Small intestine (tissue), 7 donors: ENCODE results near the gene CDKL1. TPM values are rescaled to one million over a fixed set of nuclear protein-coding genes. Genes with fewer than 3 reads are reported as not detected.
A peak's percentile ranks its signal among the peaks of the same experiment; 100 is the strongest.

ENCODE experiments used
- DNase-seq, 2 donors: peaks; one replicate each; pipeline versions ENCODE4 v3.0.0 to v3.0.0-alpha.2; 2013
- FAIRE-seq: peaks from 2 replicates; lab custom pipeline; 2012; peaks lifted over from hg19 to GRCh38; lab: Jason Lieb, UNC
- H3K27ac ChIP-seq, 3 donors: one replicate each; pipeline ENCODE4 v1.5.1; 2013; ENCODE audit warnings: low read length in 2 of 3, mild to moderate bottlenecking in 2 of 3, control low read depth in 1 of 3, inconsistent platforms in 1 of 3, low read depth in 1 of 3, moderate library complexity in 1 of 3
- H3K27me3 ChIP-seq, 3 donors: one replicate each; pipeline ENCODE4 v1.6.1; 2013; ENCODE audit warnings: low read length in 3 of 3, inconsistent platforms in 1 of 3; ENCODE audit not compliant: control insufficient read depth in 3 of 3, insufficient read depth in 3 of 3
- H3K36me3 ChIP-seq, 3 donors: one replicate each; pipeline ENCODE4 v1.6.1; 2013; ENCODE audit warnings: low read length in 3 of 3, inconsistent platforms in 1 of 3, low read depth in 1 of 3, mild to moderate bottlenecking in 1 of 3, moderate library complexity in 1 of 3; ENCODE audit not compliant: control insufficient read depth in 3 of 3, insufficient read depth in 2 of 3
- H3K4me1 ChIP-seq, 3 donors: one replicate each; pipeline ENCODE4 v1.6.1; 2013; ENCODE audit warnings: low read length in 2 of 3, inconsistent platforms in 1 of 3, low read depth in 1 of 3, mild to moderate bottlenecking in 1 of 3, moderate library complexity in 1 of 3; ENCODE audit not compliant: control insufficient read depth in 3 of 3, insufficient read depth in 2 of 3
- H3K4me3 ChIP-seq, 3 donors: one replicate each; pipeline ENCODE4 v1.5.1; 2013; ENCODE audit warnings: low read length in 3 of 3, control low read depth in 1 of 3, inconsistent platforms in 1 of 3, low read depth in 1 of 3, mild to moderate bottlenecking in 1 of 3, moderate library complexity in 1 of 3
- H3K9me3 ChIP-seq, 2 donors: one replicate each; pipeline ENCODE4 v1.6.1; 2013; ENCODE audit warnings: low read depth in 1 of 2, low read length in 1 of 2; ENCODE audit not compliant: control insufficient read depth in 2 of 2, insufficient read depth in 1 of 2
- WGBS, 3 donors: extraction: QIAGEN DNeasy Blood & Tissue Kit; methylation state at CpG; one replicate each; pipeline ENCODE4 v1.1.7; 2013; 5-methylcytosine and 5-hydroxymethylcytosine counted together
- polyA plus RNA-seq, 4 donors: library from polyadenylated mRNA; stranded (reverse) in 3 of 4; unstranded in 1 of 4; fragments of 200-250 nt in 3 of 4; fragments of 120-200 nt in 1 of 4; gene quantifications; one replicate each; pipeline versions ENCODE4 v1.2.1 to v1.2.3, GENCODE V29; 2013
- donor health status: healthy with polysubstance abuse.
- donor health status: control.
- donor health status: control.
- donor health status: Bipolar disorder and iron deficiency.
- donor health status: healthy.

The CDKL1 gene
- polyA plus RNA-seq, 4 donors: 4.7 to 8.1 (median 6.0) TPM

- no peaks in the 10 kb centered on the region for H3K27me3 ChIP-seq
- H3K4me1 ChIP-seq: peaks cover 6 to 27% (median 8%) of the 10 kb centered on the region in 3 donors
- no peak for FAIRE-seq
- peaks cover 0 to 5% (median 2%) of the 10 kb centered on the region in 3 donors for H3K36me3 ChIP-seq
- no peak overlapping the region for H3K4me3 ChIP-seq
- DNase-seq: no peak
- WGBS, 3 donors: 89 to 97% (median 94%) methylated on average over 9 of the region's 9 CpGs
- no peaks in the 10 kb centered on the region for H3K9me3 ChIP-seq
- no peak overlapping the region for H3K27ac ChIP-seq
Observed at GRCh38 chr14:50340963-50341362, 55.7 kb downstream of the CDKL1 start.

- H3K4me3 ChIP-seq: no peak overlapping the region
- 19 to 56% (median 45%) methylated on average over 5 of the region's 5 CpGs for WGBS, 3 donors
- FAIRE-seq: no peak
- peaks cover 7 to 36% (median 8%) of the 10 kb centered on the region in 3 donors for H3K4me1 ChIP-seq
- DNase-seq: peak; percentile 28 to 46
- no peaks in the 10 kb centered on the region for H3K9me3 ChIP-seq
- H3K27ac ChIP-seq: peak overlapping the region in 1 of 3 donors; percentile 29
- no peaks in the 10 kb centered on the region for H3K27me3 ChIP-seq
- peaks cover 0 to 3% (median 2%) of the 10 kb centered on the region in 3 donors for H3K36me3 ChIP-seq
Observed at GRCh38 chr14:50340045-50340444, 56.6 kb downstream of the CDKL1 start.

- 15 to 50% (median 31%) methylated on average over 3 of the region's 3 CpGs for WGBS, 3 donors
- peak overlapping the region; percentile 10 to 57 (median 50) for H3K27ac ChIP-seq
- H3K4me3 ChIP-seq: no peak overlapping the region
- FAIRE-seq (no peak), DNase-seq (peak in 1 of 2 donors; percentile 21)
- no peaks in the 10 kb centered on the region for H3K27me3 ChIP-seq
- H3K36me3 ChIP-seq: peaks cover 0 to 4% (median 2%) of the 10 kb centered on the region in 3 donors
- H3K9me3 ChIP-seq: no peaks in the 10 kb centered on the region
- H3K4me1 ChIP-seq: peaks cover 7 to 39% (median 8%) of the 10 kb centered on the region in 3 donors
Observed at GRCh38 chr14:50339178-50339804, 57.4 kb downstream of the CDKL1 start.

- no peaks in the 10 kb centered on the region for H3K27me3 ChIP-seq
- DNase-seq (peak; percentile 74 to 81), FAIRE-seq (no peak)
- no peak overlapping the region for H3K4me3 ChIP-seq
- 26 to 67% (median 49%) methylated on average over 2 of the region's 2 CpGs for WGBS, 3 donors
- H3K4me1 ChIP-seq: peaks cover 7 to 39% (median 8%) of the 10 kb centered on the region in 3 donors
- peak overlapping the region; percentile 10 to 57 (median 50) for H3K27ac ChIP-seq
- peaks cover 0 to 6% (median 2%) of the 10 kb centered on the region in 3 donors for H3K36me3 ChIP-seq
- H3K9me3 ChIP-seq: no peaks in the 10 kb centered on the region
Observed at GRCh38 chr14:50338587-50338986, 58.1 kb downstream of the CDKL1 start.

- DNase-seq (peak in 1 of 2 donors; percentile 35), FAIRE-seq (no peak)
- Histone ChIP-seq H3K9me3 (no peaks in the 10 kb centered on the region), H3K27ac (peak overlapping the region; percentile 45 to 73 (median 65)), H3K4me3 (no peak overlapping the region), H3K4me1 (peaks cover 3 to 39% (median 6%) of the 10 kb centered on the region in 3 donors), H3K36me3 (peaks cover 0 to 9% (median 5%) of the 10 kb centered on the region in 3 donors), H3K27me3 (no peaks in the 10 kb centered on the region)
- 43 to 86% (median 65%) methylated on average over 7 of the region's 7 CpGs for WGBS, 3 donors
Observed at GRCh38 chr14:50335989-50336824, 60.5 kb downstream of the CDKL1 start.

- H3K36me3 ChIP-seq: peaks cover 0 to 6% (median 5%) of the 10 kb centered on the region in 3 donors
- no peak for FAIRE-seq
Observed at GRCh38 chr14:50335389-50335788, 61.3 kb downstream of the CDKL1 start.

GRCh38 chr14:50334211-50334610 lies 62.5 kb downstream of the CDKL1 start:
- FAIRE-seq (no peak), DNase-seq (no peak)
- WGBS, 3 donors: 92 to 95% (median 94%) methylated on average over 8 of the region's 8 CpGs
- Histone ChIP-seq H3K27me3 (no peaks in the 10 kb centered on the region), H3K9me3 (no peaks in the 10 kb centered on the region), H3K27ac (no peak overlapping the region), H3K4me1 (peaks cover 3 to 28% (median 3%) of the 10 kb centered on the region in 3 donors), H3K36me3 (peaks cover 0 to 6% (median 5%) of the 10 kb centered on the region in 3 donors), H3K4me3 (no peak overlapping the region)

More at GRCh38 chr14:50335389-50335788, 61.3 kb downstream of the CDKL1 start:
- Histone ChIP-seq H3K9me3 (no peaks in the 10 kb centered on the region), H3K27ac (peak overlapping the region in 2 of 3 donors; percentile 65 to 73), H3K4me3 (no peak overlapping the region), H3K4me1 (peaks cover 3 to 38% (median 6%) of the 10 kb centered on the region in 3 donors), H3K27me3 (no peaks in the 10 kb centered on the region)
- 18 to 26% (median 25%) methylated on average over 7 of the region's 7 CpGs for WGBS, 3 donors
- DNase-seq: peak in 1 of 2 donors; percentile 76

- H3K27me3 ChIP-seq: no peaks in the 10 kb centered on the region
- 71 to 90% (median 72%) methylated on average over 3 of the region's 3 CpGs for WGBS, 3 donors
- FAIRE-seq (no peak), DNase-seq (no peak)
- peaks cover 0 to 11% (median 5%) of the 10 kb centered on the region in 3 donors for H3K36me3 ChIP-seq
- H3K4me3 ChIP-seq: no peak overlapping the region
- H3K27ac ChIP-seq: no peak overlapping the region
- no peaks in the 10 kb centered on the region for H3K9me3 ChIP-seq
- peaks cover 0 to 18% (median 3%) of the 10 kb centered on the region in 3 donors for H3K4me1 ChIP-seq
Observed at GRCh38 chr14:50333014-50333509, 63.6 kb downstream of the CDKL1 start.
